Gastroesophageal sphincter (tissue), 4 donors: ENCODE results near the gene RNF208. TPM values are rescaled to one million over a fixed set of nuclear protein-coding genes. Genes with fewer than 3 reads are reported as not detected.
A peak's percentile ranks its signal among the peaks of the same experiment; 100 is the strongest.

ENCODE experiments used
- ATAC-seq: fragments of 150-250 bp; one replicate; pipeline ENCODE4 v1.9.1; 2016; ENCODE audit warnings: mild to moderate bottlenecking, moderate library complexity
- H3K27ac ChIP-seq, 4 donors: fragments of 200-600 bp; sonication (generic) in 3 of 4; 1 replicate in 3 of 4; 2 replicates in 1 of 4; pipeline ENCODE4 v1.5.1; 2016 to 2019
- H3K27me3 ChIP-seq: fragments of 200-600 bp; sonication (generic); one replicate; pipeline ENCODE4 v1.5.1; 2019
- H3K36me3 ChIP-seq, 2 donors: fragments of 200-600 bp; sonication (generic); one replicate each; pipeline ENCODE4 v1.5.1; 2019; ENCODE audit warnings: control low read depth in 1 of 2
- H3K4me1 ChIP-seq, 3 donors: fragments of 200-600 bp; sonication (generic); 1 replicate in 2 of 3; 2 replicates in 1 of 3; pipeline ENCODE4 v1.5.1; 2016 to 2019; ENCODE audit warnings: control low read depth in 2 of 3
- H3K4me3 ChIP-seq, 2 donors: fragments of 200-600 bp; sonication (generic); one replicate each; pipeline ENCODE4 v1.5.1; 2019; ENCODE audit warnings: mild to moderate bottlenecking in 1 of 2, moderate library complexity in 1 of 2
- H3K9me3 ChIP-seq, 3 donors: fragments of 200-600 bp; sonication (generic); one replicate each; pipeline ENCODE4 v1.5.1; 2017 to 2019; ENCODE audit warnings: control low read depth in 2 of 3
- EP300 ChIP-seq: sonication (generic); formaldehyde crosslinking; IDR thresholded peaks from one replicate; pipeline ENCODE4 v1.6.1; 2017; ENCODE audit warnings: antibody characterized with exemption, mild to moderate bottlenecking
- POLR2A ChIP-seq, 2 donors: fragments of 450-650 bp; IDR thresholded peaks; one replicate each; pipeline ENCODE4 v1.6.1; 2017; ENCODE audit warnings: antibody characterized with exemption in 2 of 2, mild to moderate bottlenecking in 2 of 2, moderate library complexity in 1 of 2
- POLR2AphosphoS5 ChIP-seq: sonication (generic); formaldehyde crosslinking; IDR thresholded peaks from one replicate; pipeline ENCODE4 v1.6.1; 2017; ENCODE audit warnings: antibody characterized with exemption
- WGBS, 2 donors: methylation state at CpG; one replicate each; pipeline ENCODE4 v1.1.5; 2018; ENCODE audit warnings: low coverage in 1 of 2; 5-methylcytosine and 5-hydroxymethylcytosine counted together
- total RNA-seq, 4 donors: library from RNA; depleted of rRNA; stranded (reverse); fragments of >200 nt; gene quantifications; one replicate each; pipeline ENCODE4 v1.1.0, GENCODE V29; 2016
- TF ChIP-seq, protein P1 (sequence below), 4 experiments: fragments of 200-600 bp in 2 of 4; fragments of 450-650 bp in 2 of 4; sonication (generic) in 1 of 4; IDR thresholded peaks; one replicate each; pipeline ENCODE4 v1.5.1; 2017 to 2019; ENCODE audit warnings: antibody characterized with exemption in 4 of 4, mild to moderate bottlenecking in 2 of 4, moderate library complexity in 2 of 4

RNF208 gene
- total RNA-seq, 4 donors from 2014 or later, result 1.6 to 5.3 (median 3.1) TPM; not detected in 1

DNA sequence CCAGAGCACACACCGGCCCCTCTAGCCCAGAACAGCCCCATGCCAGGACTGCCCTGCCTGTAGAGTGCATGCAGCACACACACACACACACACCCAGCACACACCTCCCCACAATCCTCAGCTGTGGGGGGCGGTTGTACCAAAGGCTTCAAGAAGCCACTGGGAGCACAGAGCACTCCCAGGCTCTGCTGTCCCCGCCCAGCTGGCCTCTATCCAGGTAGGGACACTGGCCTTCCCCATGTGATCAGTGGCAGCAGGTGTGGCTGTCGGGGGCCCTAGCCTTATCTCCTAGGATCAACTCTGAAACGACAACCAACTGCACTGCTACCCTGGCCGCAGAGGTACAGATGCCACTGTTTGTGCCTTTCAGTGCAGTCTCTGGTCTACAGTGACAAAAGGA lies 35.7 kb downstream of the RNF208 start:
- ATAC-seq, result no peak
- WGBS, 2 donors, result 80% methylated on average over 2 of the region's 6 CpGs; no CpG with 5 or more reads in 1 of the 2 donors
- Histone ChIP-seq H3K27me3 (no peaks in the 10 kb centered on the region), H3K4me3 (peak overlapping the region in 1 of 2 donors; percentile 75), H3K27ac (no peak overlapping the region), H3K4me1 (peaks cover 6 to 62% (median 36%) of the 10 kb centered on the region in 3 donors), H3K9me3 (no peaks in the 10 kb centered on the region), H3K36me3 (peaks cover 0 to 69% of the 10 kb centered on the region in 2 donors)
- TF ChIP-seq, protein P1, sequence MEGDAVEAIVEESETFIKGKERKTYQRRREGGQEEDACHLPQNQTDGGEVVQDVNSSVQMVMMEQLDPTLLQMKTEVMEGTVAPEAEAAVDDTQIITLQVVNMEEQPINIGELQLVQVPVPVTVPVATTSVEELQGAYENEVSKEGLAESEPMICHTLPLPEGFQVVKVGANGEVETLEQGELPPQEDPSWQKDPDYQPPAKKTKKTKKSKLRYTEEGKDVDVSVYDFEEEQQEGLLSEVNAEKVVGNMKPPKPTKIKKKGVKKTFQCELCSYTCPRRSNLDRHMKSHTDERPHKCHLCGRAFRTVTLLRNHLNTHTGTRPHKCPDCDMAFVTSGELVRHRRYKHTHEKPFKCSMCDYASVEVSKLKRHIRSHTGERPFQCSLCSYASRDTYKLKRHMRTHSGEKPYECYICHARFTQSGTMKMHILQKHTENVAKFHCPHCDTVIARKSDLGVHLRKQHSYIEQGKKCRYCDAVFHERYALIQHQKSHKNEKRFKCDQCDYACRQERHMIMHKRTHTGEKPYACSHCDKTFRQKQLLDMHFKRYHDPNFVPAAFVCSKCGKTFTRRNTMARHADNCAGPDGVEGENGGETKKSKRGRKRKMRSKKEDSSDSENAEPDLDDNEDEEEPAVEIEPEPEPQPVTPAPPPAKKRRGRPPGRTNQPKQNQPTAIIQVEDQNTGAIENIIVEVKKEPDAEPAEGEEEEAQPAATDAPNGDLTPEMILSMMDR (IDR thresholded peaks at IDR 0.05), result no peak

DNA sequence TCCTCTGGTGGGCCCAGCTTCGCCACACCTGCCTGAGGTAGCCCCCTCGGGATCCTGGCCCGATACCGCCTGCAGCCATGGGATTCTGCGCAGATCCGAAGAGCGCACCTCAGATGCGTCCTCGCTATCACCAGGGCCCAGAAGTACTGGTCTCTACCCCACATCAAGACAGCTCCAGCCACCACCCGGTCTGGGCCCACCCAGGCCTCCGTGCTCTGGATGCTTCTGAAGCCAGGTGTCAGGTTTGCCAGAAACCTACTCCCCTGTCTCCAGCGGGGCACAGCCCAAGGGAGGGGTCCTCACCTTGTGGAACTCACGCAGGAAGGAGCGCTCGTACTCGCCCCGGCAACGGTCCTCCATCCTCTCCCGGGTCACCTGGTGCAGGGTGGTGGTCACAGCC lies 36.1 kb downstream of the RNF208 start:
- no peak overlapping the region for H3K4me3 ChIP-seq
- no peaks in the 10 kb centered on the region for H3K27me3 ChIP-seq
- ATAC-seq, result no peak
- peaks cover 6 to 57% (median 36%) of the 10 kb centered on the region in 3 donors for H3K4me1 ChIP-seq
- 71% methylated on average over 5 of the region's 19 CpGs; no CpG with 5 or more reads in 1 of the 2 donors for WGBS, 2 donors
- H3K9me3 ChIP-seq, result no peaks in the 10 kb centered on the region
- peaks cover 0 to 69% of the 10 kb centered on the region in 2 donors for H3K36me3 ChIP-seq
- H3K27ac ChIP-seq, result no peak overlapping the region
- TF ChIP-seq EP300 (no peak), POLR2A (IDR thresholded peaks at IDR 0.05) (no peak), POLR2AphosphoS5 (no peak)
- TF ChIP-seq, protein P1 (IDR thresholded peaks at IDR 0.05), result no peak

DNA sequence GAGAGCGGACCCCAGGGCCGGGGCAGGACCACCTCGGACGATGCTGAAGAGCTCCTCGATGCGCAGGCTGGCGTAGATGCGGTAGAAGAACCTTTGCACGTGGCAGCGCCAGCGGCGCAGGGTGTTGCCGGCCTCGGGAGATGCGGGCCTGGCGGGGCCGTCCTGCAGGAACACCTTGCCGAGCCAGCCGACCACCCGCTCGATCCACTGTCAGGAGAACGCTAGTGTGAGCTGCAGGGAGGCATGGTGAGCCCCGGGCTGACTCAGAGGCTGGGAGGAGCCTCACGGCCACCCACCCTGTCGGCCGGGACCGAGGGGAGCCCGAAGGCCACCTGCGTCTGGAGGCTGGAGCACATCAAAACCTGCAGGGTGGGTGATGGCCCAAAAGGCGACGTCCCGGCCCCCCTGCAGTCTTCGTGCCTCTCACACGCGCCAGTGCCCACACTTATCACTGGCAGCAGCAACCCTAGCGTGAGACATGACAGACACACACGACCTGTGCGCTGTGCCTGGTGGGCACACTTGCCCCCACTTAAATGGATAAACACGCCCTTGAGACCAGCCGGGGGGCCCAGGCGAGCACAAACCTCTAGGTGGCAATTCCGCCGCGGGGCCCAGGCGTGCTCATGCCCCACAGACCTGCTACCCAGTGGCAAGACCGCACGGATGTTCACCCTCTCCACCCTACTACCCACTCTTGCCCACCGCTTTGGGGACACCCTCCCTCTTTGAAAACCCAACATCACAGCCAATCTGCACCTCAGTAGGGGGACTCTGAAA lies 37.0 kb downstream of the RNF208 start:
- Histone ChIP-seq H3K27ac (no peak overlapping the region), H3K36me3 (peaks cover 0 to 69% of the 10 kb centered on the region in 2 donors), H3K27me3 (no peaks in the 10 kb centered on the region), H3K4me1 (peaks cover 6 to 49% (median 32%) of the 10 kb centered on the region in 3 donors), H3K9me3 (no peaks in the 10 kb centered on the region), H3K4me3 (no peak overlapping the region)
- WGBS, 2 donors, result 83% methylated on average over 19 of the region's 48 CpGs; no CpG with 5 or more reads in 1 of the 2 donors
- ATAC-seq, result no peak
- TF ChIP-seq EP300 (no peak), POLR2A (IDR thresholded peaks at IDR 0.05) (no peak), POLR2AphosphoS5 (no peak)
- TF ChIP-seq, protein P1 (IDR thresholded peaks at IDR 0.05), result no peak

DNA sequence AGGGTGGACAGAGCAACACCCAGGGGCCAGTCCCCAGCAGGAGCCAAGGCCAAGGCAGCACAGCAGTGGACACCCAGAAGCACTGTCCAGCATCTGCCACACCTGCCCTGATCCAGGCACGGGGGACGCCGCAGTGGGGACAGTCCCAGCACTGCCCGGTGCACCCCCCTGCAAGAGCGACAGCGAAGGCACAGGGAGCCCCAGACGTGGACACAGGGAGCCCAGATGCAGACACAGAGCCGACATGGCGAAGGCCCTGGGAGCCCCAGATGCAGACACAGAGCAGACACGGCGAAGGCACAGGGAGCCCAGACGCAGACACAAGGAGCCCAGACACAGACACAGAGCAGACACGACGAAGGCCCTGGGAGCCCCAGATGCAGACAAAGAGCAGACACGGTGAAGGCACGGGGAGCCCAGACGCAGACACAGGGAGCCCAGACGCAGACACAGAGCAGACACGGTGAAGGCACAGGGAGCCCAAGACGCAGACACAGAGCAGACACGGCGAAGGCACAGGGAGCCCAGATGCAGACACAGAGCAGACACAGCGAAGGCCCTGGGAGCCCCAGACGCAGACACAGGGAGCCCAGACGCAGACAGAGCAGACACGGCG lies 38.0 kb downstream of the RNF208 start:
- TF ChIP-seq POLR2AphosphoS5 (no peak), POLR2A (IDR thresholded peaks at IDR 0.05) (no peak), EP300 (no peak)
- TF ChIP-seq, protein P1 (IDR thresholded peaks at IDR 0.05), result no peak
- Histone ChIP-seq H3K36me3 (peaks cover 0 to 75% of the 10 kb centered on the region in 2 donors), H3K27ac (no peak overlapping the region), H3K4me1 (peaks cover 0 to 39% (median 22%) of the 10 kb centered on the region in 3 donors), H3K9me3 (no peaks in the 10 kb centered on the region), H3K27me3 (no peaks in the 10 kb centered on the region), H3K4me3 (no peak overlapping the region)
- no peak for ATAC-seq
- WGBS, 2 donors, result 86% methylated on average over 20 of the region's 27 CpGs; no CpG with 5 or more reads in 1 of the 2 donors
